Ishikawa (cell line): ENCODE data around the gene KLF18.

ENCODE experiments used
- CEBPB ChIP-seq: IDR thresholded peaks from 2 replicates; pipeline ENCODE4 v1.6.1; 2012
- EP300 ChIP-seq: IDR thresholded peaks from 2 replicates; pipeline ENCODE4 v1.6.1; 2012; ENCODE audit warnings: borderline replicate concordance
- RAD21 ChIP-seq: IDR thresholded peaks from 2 replicates; pipeline ENCODE4 v1.6.1; 2012; ENCODE audit warnings: low read depth
- REST ChIP-seq: IDR thresholded peaks from 2 replicates; pipeline ENCODE4 v1.6.1; 2012; ENCODE audit warnings: low read depth, mild to moderate bottlenecking
- TAF1 ChIP-seq: IDR thresholded peaks from 2 replicates; pipeline ENCODE4 v1.6.1; 2012; ENCODE audit warnings: low read depth, mild to moderate bottlenecking
- YY1 ChIP-seq: IDR thresholded peaks from 2 replicates; pipeline ENCODE4 v1.6.1; 2012; ENCODE audit warnings: low read depth
- ZBTB7A ChIP-seq: IDR thresholded peaks from 2 replicates; pipeline ENCODE4 v1.6.1; 2012; ENCODE audit warnings: low read depth
- TF ChIP-seq, protein P1 (sequence below): IDR thresholded peaks from 2 replicates; pipeline ENCODE4 v1.6.1; 2012

DNA sequence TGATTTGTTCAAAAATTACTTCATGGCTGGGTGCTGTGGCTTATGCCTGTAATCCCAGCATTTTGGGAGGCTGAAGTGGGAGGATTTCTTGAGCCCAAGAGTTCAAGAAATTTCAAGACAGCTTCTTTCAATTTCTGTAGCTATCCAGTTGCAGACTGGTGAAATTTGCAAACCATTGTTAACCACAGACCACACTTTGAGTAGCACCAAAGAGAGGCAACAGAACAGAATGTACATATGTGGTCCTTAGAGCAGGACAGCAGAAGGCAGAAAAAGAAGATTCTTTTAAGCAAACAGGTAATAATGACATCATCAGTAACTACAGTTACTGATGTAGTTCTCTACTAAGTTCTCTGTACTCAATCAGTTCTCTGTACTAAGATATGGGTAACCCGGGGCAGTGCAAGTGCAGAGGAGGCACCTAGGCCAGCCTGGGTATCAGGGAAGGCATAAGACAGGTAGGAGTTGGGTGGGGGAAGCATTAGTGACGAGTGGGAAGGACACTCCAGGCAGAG is 28.3 kb downstream of the KLF18 start:
- TF ChIP-seq TAF1, result no peak
- TF ChIP-seq ZBTB7A, result no peak
- TF ChIP-seq, protein P1, sequence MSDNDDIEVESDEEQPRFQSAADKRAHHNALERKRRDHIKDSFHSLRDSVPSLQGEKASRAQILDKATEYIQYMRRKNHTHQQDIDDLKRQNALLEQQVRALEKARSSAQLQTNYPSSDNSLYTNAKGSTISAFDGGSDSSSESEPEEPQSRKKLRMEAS, result no peak
- no peak for TF ChIP-seq YY1
- TF ChIP-seq EP300, result no peak
- TF ChIP-seq RAD21, result no peak
- TF ChIP-seq REST, result no peak
- TF ChIP-seq CEBPB, result no peak
